Measurements from ENCODE around the gene ZNF221.

DNA sequence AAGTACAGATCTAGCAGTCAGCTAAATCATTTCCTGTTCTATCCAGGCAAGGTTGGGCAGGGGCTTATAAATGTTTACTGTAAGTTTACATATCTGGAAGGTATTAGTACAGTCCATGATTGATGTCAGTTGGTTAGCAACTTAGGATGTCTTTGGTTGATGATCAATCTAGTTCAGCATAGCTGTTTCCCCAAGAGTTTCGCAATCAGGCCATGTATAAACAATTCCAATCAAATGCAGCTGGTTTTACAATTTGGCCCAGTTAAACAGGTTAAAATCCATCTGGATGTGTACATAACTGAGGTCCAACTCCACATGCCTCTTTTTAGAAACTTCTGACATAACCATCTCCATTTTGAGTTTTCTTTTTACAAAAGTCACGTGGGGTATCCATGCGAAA, 6.9 kb downstream of the ZNF221 start:
- no peak for TF ChIP-seq SP1 (IDR thresholded peaks at IDR 0.05)
- TF ChIP-seq, protein P1, sequence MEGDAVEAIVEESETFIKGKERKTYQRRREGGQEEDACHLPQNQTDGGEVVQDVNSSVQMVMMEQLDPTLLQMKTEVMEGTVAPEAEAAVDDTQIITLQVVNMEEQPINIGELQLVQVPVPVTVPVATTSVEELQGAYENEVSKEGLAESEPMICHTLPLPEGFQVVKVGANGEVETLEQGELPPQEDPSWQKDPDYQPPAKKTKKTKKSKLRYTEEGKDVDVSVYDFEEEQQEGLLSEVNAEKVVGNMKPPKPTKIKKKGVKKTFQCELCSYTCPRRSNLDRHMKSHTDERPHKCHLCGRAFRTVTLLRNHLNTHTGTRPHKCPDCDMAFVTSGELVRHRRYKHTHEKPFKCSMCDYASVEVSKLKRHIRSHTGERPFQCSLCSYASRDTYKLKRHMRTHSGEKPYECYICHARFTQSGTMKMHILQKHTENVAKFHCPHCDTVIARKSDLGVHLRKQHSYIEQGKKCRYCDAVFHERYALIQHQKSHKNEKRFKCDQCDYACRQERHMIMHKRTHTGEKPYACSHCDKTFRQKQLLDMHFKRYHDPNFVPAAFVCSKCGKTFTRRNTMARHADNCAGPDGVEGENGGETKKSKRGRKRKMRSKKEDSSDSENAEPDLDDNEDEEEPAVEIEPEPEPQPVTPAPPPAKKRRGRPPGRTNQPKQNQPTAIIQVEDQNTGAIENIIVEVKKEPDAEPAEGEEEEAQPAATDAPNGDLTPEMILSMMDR (IDR thresholded peaks at IDR 0.05; ENCODE audit: low read depth, low read length, missing input control) = no peak
- no peak for TF ChIP-seq JUND (IDR thresholded peaks at IDR 0.05)
- TF ChIP-seq RAD21 (IDR thresholded peaks at IDR 0.05) = no peak

Measured in liver (tissue), 3 donors.